GM12873 (cell line): ENCODE data around the gene DCST1.

ENCODE experiments used
- TF ChIP-seq, protein P1 (sequence below): IDR thresholded peaks from 2 replicates; pipeline ENCODE4 v1.5.1; 2012; ENCODE audit warnings: low read depth, mild to moderate bottlenecking, moderate library complexity, low read length, control low read depth; ENCODE audit not compliant: insufficient read depth; ENCODE audit errors: missing control alignments

Gene DCST1

DNA sequence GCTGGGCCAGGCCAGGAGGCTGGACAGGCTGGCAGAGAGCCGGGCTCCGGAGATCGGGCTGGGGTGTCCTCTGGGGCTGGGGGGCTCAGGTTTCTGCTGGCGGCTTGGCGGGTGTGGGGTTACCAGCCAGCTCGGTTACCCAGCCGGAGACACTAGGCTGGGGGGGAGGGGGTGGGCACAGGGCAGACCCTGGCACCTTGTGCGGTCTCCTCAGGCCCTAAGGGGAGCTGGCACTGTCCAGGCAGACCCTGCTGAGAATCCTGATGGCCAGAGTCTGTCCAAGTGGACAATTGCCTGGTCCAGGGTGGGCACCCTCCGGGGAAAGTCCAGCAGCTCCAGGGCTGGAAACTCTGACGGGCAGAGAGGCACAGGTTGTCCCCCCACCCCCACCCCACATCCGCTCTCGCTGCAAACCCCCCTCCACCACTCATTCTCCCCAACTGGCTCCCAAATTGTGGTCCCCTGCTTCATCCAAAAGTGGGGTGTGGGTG, 24.4 kb upstream of the DCST1 start:
- TF ChIP-seq, protein P1, sequence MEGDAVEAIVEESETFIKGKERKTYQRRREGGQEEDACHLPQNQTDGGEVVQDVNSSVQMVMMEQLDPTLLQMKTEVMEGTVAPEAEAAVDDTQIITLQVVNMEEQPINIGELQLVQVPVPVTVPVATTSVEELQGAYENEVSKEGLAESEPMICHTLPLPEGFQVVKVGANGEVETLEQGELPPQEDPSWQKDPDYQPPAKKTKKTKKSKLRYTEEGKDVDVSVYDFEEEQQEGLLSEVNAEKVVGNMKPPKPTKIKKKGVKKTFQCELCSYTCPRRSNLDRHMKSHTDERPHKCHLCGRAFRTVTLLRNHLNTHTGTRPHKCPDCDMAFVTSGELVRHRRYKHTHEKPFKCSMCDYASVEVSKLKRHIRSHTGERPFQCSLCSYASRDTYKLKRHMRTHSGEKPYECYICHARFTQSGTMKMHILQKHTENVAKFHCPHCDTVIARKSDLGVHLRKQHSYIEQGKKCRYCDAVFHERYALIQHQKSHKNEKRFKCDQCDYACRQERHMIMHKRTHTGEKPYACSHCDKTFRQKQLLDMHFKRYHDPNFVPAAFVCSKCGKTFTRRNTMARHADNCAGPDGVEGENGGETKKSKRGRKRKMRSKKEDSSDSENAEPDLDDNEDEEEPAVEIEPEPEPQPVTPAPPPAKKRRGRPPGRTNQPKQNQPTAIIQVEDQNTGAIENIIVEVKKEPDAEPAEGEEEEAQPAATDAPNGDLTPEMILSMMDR: no peak

DNA sequence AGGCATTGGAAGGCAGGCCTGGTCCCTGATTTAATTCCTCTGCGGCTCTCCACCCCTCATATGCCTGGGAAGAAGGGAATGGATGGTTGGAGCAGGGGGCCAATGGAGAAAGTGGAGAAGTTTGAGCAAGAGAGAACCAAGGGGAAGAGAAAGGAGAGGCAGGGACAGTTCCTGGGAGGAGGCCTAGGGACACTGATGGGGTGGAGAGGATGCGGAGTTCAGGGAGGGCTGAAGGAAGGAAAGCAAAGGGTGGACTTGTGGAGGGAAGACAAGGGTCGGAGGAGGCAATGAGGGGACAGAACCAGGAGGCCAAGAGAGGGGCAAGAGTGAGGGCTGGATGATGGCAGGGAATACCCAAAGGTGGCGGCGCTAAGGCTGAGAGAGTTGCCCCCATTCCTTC, 23.9 kb upstream of the DCST1 start:
- TF ChIP-seq, protein P1: no peak

DNA sequence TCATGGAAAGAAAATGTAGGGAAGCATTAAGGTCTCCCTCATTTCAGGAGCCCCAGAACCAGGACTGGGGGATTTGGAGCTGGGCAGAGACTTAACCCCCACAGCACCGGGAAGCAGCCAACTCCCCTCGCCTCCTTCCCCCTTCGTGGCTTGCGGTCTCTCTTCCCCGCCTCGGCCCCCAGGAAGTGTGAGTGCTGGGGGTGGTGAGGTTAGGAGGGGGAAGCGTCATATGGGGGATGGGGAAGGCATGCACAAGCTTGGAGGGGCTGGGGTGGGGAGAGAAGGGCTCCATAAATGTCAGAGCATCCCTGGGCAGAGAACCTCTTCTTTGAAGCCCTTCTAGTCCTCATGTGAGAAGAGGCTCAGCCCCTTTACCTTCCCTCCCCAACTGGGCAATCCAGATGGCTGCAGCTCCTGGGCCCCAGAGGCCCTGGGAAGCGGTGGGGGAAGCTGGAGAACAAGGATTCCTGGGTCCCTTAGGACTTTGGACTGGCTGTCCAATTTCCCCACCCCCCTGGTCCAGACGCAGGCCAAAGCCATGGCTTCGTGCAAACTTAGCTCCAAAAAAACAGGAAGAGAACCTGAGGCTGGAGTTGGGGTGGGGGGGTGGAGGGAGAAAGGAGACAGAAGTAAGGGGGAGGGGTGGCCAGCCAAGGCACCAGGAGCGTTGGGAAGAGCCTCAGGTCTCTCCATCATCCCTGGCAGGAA, 23.3 kb upstream of the DCST1 start:
- TF ChIP-seq, protein P1: no peak

DNA sequence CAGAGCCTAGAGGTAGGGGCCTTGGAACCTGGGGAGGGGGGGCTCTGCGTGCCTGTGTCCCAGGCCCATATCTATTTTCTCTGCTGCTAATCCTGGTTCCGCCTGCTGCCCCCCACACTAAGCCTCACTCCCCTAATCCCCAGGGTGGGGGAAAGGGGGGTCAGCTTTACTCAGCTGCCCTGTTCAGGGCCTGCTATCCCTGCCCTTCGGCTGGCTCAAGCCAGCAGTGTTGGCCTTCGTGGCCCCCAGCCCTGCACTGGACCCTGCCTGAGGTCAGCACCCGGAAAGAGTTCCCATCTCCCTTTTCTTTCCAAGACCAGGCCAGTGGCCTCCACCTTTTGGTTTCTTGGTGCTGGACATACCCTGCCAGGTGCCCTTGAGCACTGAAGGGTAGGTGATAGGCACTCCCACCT, 22.6 kb upstream of the DCST1 start:
- TF ChIP-seq, protein P1: no peak

DNA sequence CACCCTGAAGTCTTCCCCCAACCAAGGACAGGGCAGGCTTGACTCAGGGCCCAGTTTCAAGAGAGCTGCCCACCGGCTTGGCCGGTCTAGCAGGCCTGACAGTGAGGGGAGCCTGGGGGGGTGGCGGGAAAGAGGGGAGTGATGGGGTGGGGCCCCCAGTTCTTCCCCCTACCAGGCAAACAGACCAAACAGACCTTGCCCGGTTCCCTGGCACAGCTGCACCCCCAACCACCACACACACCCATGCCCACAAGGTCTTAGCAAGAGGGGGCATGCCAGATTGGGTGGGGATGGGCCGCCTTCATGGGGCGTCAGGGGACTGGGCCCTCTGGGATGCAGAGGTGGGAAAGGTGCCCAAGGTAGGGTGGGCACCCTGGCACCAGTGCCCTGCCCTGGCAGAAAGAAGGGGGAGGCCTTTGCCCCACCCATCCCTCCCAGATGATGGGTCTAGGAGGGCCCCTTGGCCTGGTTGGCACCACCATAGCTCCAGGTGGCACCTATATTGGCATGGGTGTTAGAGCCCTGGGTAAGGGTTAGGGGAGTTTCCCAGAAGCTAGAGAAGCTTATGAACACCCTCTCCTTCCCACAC, 22.1 kb upstream of the DCST1 start:
- TF ChIP-seq, protein P1: no peak

DNA sequence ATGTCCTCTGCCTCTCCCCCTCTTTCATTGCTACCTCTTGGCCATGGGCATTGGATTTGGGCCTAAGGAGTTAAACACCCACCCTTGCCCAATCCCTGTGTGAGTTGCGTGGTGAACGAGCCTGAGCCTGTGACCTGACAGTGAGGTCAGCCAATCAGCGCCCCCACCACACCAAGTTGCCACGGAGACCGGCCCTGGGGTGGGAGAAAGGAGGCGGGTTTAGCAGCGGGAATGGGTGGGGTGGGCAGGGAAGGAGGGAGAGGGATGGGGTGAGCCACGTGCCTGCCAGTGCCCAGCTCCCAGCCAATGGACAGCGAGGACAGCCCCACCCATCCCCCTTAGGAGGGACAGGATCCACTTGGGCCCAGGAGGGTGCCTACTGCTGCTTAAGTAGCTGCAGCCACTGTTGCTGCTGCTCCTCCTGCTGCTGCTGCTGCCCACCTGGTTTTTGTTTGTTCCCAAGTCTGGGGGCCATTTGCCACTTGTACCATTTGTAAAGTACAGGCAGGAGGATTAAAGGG, 21.5 kb upstream of the DCST1 start:
- TF ChIP-seq, protein P1: no peak

DNA sequence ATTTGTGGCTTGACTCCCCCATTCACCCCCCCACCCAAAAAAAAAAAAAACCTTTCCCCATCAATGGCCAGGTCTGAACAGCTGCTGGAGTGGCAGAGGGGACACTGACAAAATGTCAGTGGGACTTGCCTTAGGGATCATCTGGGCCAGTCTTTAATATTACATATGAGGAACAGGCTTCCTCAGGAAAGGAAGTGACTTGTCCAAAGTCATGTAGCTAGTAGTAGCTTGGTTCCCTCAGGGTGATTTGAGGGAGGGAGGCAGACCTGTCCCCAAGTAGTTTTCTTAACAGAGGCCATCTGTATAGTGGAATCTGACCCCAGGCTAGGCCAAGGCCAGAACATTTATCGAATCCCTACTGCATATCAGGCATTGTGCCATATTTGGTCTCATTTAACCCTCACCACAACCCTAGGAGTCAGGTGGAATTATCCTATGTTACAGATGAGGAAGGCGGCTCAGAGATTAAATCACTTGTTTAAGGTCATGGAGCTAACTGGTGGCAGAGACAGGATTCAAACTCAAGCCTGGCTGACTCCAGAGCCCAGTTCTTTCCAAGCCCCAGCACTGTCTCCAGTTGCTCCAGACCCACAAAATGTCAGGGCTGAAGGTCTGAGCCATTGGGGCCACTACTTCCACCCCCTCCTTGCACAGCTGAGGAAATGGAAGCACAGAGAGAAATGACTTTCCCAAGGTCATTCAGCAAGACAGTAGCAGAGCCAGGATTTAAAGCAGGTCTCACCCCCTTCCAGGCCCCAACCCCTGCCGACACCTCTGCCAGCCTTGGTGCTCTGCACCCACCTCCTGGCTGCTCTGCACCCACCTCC, 20.6 kb upstream of the DCST1 start:
- TF ChIP-seq, protein P1: no peak
